ENCODE data around the gene CLDN4.
A peak's percentile ranks its signal among the peaks of the same experiment; 100 is the strongest.

Gene CLDN4

GRCh38 chr7:73822319-73823173 is 8.2 kb upstream of the CLDN4 start:
- peak overlapping the region; percentile 100 for H3K27ac ChIP-seq
- no peak for TF ChIP-seq CTCF (conservative IDR thresholded peaks at IDR 0.05)

GRCh38 chr7:73823257-73823656 is 7.5 kb upstream of the CLDN4 start:
- no peak for TF ChIP-seq CTCF (conservative IDR thresholded peaks at IDR 0.05)
- H3K27ac ChIP-seq: peak overlapping the region; percentile 100

- peak overlapping the region; percentile 100 for H3K27ac ChIP-seq
- no peak for TF ChIP-seq CTCF (conservative IDR thresholded peaks at IDR 0.05)
These were observed 6.8 kb upstream of the CLDN4 start for GRCh38 chr7:73823873-73824592.

- no peak for TF ChIP-seq CTCF (conservative IDR thresholded peaks at IDR 0.05)
- peak overlapping the region; percentile 100 for H3K27ac ChIP-seq
These were observed 5.8 kb upstream of the CLDN4 start for GRCh38 chr7:73824986-73825385.

- TF ChIP-seq CTCF (conservative IDR thresholded peaks at IDR 0.05): no peak
- H3K27ac ChIP-seq: peak overlapping the region; percentile 100
These were observed 3.2 kb upstream of the CLDN4 start for GRCh38 chr7:73827567-73828106.

GRCh38 chr7:73828107-73828803 is 2.5 kb upstream of the CLDN4 start:
- peak overlapping the region; percentile 100 for H3K27ac ChIP-seq
- TF ChIP-seq CTCF (conservative IDR thresholded peaks at IDR 0.05): no peak

GRCh38 chr7:73828972-73829371 is 1.8 kb upstream of the CLDN4 start:
- H3K27ac ChIP-seq: peak overlapping the region; percentile 100
- TF ChIP-seq CTCF (conservative IDR thresholded peaks at IDR 0.05): no peak
